Suprapubic skin (tissue), 3 donors: Measurements from ENCODE around the gene RASSF7.

Source experiments
- POLR2A ChIP-seq, 2 donors: fragments of 450-650 bp; IDR thresholded peaks; one replicate each; pipeline ENCODE4 v1.6.1; 2017; ENCODE audit warnings: antibody characterized with exemption in 2 of 2, mild to moderate bottlenecking in 2 of 2, moderate library complexity in 2 of 2
- TF ChIP-seq, protein P1 (sequence below), 2 donors: fragments of 200-600 bp in 1 of 2; fragments of 450-650 bp in 1 of 2; sonication (generic) in 1 of 2; IDR thresholded peaks; one replicate each; pipeline ENCODE4 v1.5.1; 2016 to 2019; ENCODE audit warnings: antibody characterized with exemption in 2 of 2, mild to moderate bottlenecking in 1 of 2, moderate library complexity in 1 of 2

DNA sequence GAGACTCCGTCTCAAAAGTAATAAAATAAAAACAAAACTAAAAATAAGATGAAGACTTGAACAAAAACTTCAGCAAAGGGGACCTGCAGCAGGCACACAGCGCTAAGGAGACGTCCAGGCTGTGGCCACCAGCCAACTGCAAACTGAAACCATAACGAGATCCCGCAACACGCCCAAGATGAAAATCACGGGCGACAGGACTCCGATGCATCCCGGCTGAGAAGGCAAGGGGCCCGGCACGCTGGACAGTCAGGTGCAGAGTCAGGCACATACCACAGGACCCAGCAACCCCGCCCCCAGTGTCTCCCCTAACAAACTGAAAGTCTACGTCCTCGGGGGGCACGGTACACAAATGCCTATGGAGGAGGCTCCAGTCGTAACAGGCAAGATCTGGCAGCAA lies 34.6 kb upstream of the RASSF7 start:
- TF ChIP-seq, protein P1, sequence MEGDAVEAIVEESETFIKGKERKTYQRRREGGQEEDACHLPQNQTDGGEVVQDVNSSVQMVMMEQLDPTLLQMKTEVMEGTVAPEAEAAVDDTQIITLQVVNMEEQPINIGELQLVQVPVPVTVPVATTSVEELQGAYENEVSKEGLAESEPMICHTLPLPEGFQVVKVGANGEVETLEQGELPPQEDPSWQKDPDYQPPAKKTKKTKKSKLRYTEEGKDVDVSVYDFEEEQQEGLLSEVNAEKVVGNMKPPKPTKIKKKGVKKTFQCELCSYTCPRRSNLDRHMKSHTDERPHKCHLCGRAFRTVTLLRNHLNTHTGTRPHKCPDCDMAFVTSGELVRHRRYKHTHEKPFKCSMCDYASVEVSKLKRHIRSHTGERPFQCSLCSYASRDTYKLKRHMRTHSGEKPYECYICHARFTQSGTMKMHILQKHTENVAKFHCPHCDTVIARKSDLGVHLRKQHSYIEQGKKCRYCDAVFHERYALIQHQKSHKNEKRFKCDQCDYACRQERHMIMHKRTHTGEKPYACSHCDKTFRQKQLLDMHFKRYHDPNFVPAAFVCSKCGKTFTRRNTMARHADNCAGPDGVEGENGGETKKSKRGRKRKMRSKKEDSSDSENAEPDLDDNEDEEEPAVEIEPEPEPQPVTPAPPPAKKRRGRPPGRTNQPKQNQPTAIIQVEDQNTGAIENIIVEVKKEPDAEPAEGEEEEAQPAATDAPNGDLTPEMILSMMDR (IDR thresholded peaks at IDR 0.05) = no peak
- TF ChIP-seq POLR2A (IDR thresholded peaks at IDR 0.05) = no peak
